HG02763 (cell line): Measurements from ENCODE around the gene GPANK1.

Experiments used
- ATAC-seq: cut with Tn5 transposase; IDR thresholded peaks from one replicate; pipeline ENCODE4 v1.9.1; 2021; ENCODE audit warnings: mild to moderate bottlenecking, moderate library complexity; ENCODE audit not compliant: unreplicated experiment

The GPANK1 gene

DNA sequence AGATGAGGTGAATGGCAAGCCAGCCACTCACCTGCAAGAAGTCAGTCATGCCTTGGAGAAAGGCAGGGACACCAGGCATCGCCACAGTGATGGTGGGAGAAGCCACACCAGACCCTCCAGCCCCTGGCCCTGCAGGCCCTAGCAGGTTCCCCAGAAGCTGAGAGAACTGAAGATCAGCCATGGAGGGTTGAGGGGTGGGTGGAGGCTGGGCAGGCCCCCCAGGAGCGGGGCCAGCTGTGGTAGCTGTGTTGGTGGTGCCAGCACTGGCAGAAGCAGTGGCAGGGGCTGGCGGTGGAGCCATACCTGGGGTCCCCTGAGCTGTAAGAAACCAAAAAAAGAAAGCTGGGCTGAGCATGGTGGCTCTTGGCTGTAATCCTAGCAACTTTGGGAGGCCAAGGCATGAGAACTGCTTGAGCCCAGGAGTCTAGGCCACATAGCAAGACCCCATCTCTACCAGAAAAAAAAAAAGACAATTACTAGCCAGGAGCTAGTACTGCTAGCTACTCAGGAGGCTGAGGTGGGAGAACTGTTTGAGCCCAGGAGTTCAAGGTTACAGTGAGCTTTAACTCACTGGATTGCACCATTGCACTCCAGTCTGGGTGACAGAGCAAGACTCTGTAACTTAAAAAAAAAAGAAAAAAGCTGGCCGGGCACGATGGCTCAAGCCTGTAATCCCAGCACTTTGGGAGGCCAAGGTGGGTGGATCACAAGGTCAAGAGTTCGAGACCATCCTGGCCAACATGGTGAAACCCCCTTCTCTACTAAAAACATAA lies 21.8 kb downstream of the GPANK1 start:
- ATAC-seq = no peak

DNA sequence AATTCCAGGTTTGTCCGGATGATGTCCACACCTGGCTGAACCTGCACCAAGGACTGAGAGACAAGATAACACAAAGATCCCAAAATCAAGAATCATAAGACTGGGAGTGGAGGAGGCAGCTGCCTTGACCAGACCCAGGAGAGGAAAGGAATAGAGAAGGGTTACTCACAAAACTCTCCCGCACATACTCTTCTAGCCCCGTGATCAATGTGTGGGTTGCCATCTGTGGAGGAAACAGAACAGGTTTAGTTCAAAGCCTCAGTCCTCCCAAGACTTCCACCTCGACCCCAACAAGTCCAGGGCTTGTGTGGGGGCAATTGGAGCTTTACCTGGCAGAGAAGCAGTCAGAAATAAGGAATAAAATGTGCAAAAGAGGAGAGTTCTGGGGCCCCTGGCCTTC lies 23.4 kb downstream of the GPANK1 start:
- no peak for ATAC-seq

DNA sequence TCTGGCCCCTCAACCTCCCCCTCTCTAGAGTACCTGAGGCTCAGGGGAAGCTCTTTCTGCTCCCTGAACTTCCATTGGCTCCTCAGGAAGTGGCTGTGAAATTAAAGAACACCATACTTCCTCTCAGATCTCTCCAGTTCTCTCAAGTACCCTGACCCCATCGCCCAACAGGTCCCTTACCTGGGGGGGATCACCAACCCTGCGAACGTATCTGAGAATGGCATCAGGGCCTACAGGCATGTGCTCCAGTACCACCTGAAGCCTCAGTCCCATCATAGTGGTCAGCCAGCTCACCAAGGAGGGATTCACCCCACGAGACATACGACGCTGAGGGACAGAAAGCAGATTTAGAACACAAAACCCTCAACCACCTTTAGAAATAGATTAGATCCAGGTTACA lies 24.2 kb downstream of the GPANK1 start:
- no peak for ATAC-seq

- ATAC-seq = no peak
These were observed 25.3 kb downstream of the GPANK1 start for GRCh38 chr6:31639449-31639861.

DNA sequence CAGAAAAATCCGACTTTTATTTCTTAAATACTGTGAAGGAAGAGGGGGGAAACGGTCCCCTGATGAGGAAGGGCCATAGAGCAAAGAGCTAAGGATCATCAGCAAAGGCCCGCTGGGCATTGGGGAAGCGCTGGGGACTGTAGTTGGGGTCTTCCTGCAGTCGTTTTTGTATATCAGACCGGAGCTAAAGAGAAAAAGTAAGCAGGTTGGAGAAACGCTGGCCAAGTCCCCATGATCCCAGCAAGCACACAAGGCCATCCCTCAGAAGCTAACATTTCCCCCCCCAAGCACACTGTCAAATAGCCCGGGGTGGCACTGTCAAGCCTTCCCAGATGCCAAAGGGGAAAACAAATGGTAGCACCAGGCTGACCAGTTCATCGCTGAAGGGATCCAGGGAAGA lies 25.8 kb downstream of the GPANK1 start:
- no peak for ATAC-seq

DNA sequence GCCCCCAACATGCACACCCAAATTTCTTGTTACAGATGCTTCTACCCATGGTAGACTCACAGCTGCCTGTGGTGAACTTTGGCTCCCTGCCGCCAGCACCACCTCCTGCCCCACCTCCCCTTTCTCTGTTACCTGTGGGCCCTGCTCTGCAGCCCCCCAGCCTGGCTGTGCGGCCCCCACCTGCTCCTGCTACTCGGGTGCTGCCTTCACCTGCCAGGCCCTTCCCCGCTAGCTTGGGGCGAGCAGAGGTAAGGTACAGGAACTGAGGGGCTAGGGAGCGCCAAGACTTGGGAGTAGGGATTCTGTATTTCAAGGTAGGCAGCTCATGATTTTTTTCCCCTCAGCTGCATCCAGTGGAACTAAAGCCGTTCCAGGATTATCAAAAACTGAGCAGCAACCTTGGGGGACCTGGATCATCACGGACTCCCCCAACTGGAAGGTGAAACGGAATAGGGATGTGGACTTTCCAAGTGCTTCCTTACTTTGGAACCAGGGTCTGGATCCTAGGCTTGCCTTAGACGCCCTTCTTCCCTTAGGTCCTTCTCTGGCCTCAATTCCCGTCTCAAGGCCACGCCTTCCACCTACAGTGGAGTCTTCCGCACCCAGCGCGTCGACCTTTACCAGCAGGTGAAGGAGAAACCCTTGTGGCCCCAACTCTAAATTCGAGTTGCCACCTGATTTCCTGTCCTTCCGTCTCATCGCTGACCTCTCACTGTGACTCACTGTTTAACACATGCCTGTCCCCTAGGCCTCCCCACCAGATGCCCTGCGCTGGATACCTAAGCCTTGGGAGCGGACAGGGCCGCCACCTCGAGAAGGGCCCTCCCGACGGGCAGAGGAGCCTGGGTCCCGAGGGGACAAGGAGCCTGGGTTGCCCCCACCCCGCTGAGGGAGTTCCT lies 27.9 kb downstream of the GPANK1 start:
- no peak for ATAC-seq

- ATAC-seq = no peak
These were observed 29.7 kb downstream of the GPANK1 start for GRCh38 chr6:31634969-31635575.

- ATAC-seq = no peak
These were observed 30.7 kb downstream of the GPANK1 start for GRCh38 chr6:31634131-31634530.

DNA sequence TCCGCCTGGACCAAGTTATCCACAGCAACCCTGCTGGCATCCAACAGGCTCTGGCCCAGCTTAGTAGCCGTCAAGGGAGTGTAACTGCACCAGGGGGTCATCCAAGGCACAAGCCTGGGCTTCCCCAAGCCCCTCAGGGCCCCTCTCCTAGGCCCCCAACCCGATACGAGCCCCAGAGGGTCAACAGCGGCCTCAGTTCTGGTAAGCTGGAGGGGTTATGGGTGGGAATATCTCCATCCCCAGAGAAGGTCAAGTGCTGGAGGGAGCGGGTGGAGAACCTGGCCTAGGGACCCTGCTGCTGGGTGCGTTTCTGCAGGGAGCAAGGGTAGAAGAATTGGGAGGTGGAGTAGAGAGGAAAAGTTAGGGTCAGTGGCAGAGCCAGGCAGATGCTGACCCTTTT lies 31.4 kb downstream of the GPANK1 start:
- ATAC-seq = no peak

DNA sequence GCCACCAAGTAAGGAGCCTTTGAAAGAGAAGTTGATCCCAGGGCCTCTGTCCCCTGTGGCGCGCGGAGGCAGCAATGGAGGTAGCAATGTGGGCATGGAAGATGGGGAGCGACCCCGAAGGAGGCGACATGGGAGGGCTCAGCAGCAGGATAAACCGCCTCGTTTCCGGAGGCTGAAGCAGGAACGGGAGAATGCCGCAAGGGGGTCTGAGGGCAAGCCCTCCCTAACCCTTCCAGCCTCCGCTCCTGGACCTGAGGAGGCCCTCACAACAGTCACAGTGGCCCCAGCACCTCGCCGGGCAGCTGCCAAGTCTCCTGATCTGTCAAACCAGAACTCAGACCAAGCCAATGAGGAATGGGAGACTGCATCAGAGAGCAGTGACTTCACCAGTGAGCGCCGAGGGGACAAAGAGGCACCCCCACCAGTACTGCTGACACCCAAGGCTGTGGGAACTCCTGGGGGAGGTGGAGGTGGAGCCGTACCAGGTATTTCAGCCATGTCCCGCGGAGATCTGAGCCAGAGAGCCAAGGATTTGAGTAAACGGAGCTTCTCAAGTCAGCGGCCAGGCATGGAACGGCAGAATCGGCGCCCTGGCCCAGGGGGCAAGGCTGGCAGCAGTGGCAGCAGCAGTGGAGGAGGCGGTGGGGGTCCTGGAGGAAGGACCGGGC lies 32.4 kb downstream of the GPANK1 start:
- no peak for ATAC-seq

DNA sequence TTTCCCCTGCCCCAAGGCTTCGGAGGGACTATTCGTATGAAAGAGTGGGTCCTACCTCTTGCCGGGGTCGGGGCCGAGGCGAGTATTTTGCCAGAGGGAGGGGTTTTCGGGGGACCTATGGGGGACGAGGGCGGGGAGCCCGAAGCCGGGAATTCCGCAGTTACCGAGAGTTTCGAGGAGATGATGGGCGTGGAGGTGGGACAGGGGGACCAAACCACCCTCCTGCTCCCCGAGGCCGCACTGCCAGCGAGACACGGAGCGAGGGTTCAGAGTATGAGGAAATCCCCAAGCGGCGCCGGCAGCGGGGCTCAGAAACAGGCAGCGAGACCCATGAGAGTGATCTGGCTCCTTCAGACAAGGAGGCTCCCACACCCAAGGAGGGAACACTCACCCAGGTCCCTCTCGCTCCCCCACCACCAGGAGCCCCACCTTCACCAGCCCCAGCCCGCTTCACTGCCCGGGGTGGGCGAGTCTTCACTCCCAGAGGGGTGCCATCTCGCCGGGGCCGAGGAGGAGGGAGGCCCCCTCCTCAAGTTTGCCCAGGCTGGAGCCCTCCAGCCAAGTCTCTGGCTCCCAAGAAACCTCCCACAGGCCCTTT lies 33.0 kb downstream of the GPANK1 start:
- ATAC-seq = no peak

- ATAC-seq = no peak
These were observed 33.6 kb downstream of the GPANK1 start for GRCh38 chr6:31631209-31631608.

GRCh38 chr6:31630177-31630934 lies 34.4 kb downstream of the GPANK1 start:
- no peak for ATAC-seq

GRCh38 chr6:31629014-31629413 lies 35.8 kb downstream of the GPANK1 start:
- ATAC-seq = no peak

GRCh38 chr6:31627690-31628287 lies 37.0 kb downstream of the GPANK1 start:
- ATAC-seq = no peak

GRCh38 chr6:31626952-31627351 lies 37.8 kb downstream of the GPANK1 start:
- no peak for ATAC-seq

DNA sequence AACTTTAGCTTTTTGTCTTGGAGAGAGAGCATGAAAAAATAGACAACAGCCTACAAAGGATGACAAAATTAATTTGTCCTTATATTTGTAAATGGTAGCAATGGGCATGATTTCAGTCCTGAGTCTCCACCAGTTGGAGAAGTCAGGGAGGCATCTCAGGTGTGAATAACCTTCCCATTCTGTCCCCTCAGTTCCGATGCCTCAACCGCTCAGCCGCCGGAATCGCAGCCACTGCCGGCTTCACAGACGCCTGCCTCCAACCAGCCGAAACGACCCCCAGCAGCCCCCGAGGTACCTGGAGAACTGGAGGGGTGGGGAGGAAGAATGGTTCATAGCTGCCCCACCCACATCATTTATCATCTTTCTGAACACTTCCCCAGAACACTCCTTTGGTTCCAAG lies 40.7 kb downstream of the GPANK1 start:
- no peak for ATAC-seq

GRCh38 chr6:31622684-31623091 lies 42.1 kb downstream of the GPANK1 start:
- ATAC-seq = no peak

DNA sequence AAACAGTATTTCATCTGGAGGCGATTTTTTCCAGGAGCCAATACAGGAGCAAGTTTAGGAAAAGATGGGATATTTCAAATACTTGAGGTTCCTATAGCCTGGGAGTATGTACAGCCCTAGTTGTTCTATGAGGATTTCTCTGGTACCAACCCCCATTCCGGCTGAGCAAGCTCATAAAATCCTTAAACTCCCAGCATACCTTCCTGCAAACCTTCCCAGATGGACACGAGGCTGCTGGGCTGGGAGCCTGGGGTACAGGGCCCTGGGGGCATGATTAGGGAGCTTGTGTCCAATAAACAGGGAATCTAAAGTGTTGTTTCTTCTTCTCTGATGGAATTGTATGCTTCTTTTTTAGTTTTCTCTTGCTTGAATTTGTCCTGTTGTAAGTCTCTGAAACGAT lies 42.8 kb downstream of the GPANK1 start:
- no peak for ATAC-seq
